ENCODE data around the gene TMCO6. TPM values are rescaled to one million over a fixed set of nuclear protein-coding genes. Genes with fewer than 3 reads are reported as not detected.
"Not testable (repeated sequence)": the region's sequence is repeated elsewhere in the genome, so short reads cannot be mapped to it uniquely, and the experiment has no call there.

The TMCO6 gene
- total RNA-seq, 1 donor from 2014 or later = 127 TPM

DNA sequence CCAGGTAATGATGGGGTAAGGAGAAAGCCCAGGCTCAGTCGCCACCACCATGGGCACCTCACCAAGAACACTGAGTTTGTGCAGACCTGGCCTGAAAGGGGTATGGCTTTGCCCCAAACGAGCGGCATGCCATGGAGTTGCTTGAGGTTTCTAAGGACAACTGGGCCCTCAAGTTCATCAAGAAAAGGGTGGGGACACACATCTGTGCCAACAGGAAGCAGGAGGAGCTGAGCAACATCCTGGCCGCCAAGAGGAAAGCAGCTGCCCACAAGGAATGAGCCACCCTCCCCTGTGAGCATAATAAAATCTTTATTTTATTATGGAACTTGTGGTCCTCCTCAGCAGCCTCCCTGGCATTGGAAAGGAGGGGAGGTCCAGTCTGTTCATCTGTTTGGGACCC is 30.1 kb upstream of the TMCO6 start:
- no peak for DNase-seq (ENCODE audit: low read depth)
- TF ChIP-seq, protein P1, sequence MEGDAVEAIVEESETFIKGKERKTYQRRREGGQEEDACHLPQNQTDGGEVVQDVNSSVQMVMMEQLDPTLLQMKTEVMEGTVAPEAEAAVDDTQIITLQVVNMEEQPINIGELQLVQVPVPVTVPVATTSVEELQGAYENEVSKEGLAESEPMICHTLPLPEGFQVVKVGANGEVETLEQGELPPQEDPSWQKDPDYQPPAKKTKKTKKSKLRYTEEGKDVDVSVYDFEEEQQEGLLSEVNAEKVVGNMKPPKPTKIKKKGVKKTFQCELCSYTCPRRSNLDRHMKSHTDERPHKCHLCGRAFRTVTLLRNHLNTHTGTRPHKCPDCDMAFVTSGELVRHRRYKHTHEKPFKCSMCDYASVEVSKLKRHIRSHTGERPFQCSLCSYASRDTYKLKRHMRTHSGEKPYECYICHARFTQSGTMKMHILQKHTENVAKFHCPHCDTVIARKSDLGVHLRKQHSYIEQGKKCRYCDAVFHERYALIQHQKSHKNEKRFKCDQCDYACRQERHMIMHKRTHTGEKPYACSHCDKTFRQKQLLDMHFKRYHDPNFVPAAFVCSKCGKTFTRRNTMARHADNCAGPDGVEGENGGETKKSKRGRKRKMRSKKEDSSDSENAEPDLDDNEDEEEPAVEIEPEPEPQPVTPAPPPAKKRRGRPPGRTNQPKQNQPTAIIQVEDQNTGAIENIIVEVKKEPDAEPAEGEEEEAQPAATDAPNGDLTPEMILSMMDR (conservative IDR thresholded peaks at IDR 0.05; ENCODE audit: low read depth, low read length) = no peak
- no peak overlapping the region for H3K4me3 ChIP-seq (ENCODE audit: low read depth, low read length)

- no peak overlapping the region for H3K4me3 ChIP-seq (ENCODE audit: low read depth, low read length)
- no peak for DNase-seq (ENCODE audit: low read depth)
- TF ChIP-seq, protein P1 (conservative IDR thresholded peaks at IDR 0.05; ENCODE audit: low read depth, low read length) = no peak
Measured at GRCh38 chr5:140611020-140611521, 28.2 kb upstream of the TMCO6 start.

DNA sequence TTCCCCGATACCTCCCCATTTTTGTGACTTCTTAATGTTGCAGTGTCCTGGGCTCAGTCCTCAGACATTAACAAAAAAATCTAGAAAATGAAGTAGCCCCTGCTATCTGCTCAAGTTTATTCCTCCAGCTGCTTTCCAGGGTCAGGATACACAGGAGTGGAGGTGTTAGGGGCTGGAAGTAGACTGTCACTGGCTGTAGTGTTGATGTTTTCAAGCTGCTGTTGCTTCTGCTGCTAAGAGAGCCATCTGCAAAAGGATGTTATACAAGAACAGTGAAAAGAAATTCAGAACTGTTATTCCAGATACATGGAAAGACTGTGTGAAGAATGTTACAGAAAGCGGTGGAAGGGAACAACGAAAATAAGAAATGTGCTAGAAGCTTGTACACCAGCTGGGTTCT is 16.9 kb upstream of the TMCO6 start:
- no peak for DNase-seq (ENCODE audit: low read depth)
- TF ChIP-seq, protein P1 (conservative IDR thresholded peaks at IDR 0.05; ENCODE audit: low read depth, low read length) = no peak
- H3K4me3 ChIP-seq (ENCODE audit: low read depth, low read length) = no peak overlapping the region

DNA sequence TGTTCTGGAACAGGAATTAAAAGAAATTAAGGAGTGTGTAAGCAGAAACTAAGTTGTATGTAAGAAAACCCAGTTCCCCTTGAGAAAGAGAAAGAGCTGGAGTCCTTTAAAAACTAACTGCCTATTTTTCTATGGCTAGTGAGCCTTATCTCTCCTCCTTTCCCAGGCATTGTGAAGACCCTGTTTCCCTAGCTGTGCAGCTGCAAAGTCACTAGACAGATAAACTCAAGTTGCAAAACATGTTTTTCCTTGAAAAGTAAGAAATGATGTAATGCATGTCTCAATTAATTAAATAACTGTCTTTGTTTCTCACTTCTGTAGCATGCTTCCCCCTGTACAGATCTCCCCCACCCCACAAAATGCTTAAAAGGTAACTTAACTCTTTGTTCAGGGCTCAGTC is 16.2 kb upstream of the TMCO6 start:
- not testable (repeated sequence) for DNase-seq (ENCODE audit: low read depth); H3K4me3 ChIP-seq (ENCODE audit: low read depth, low read length)

DNA sequence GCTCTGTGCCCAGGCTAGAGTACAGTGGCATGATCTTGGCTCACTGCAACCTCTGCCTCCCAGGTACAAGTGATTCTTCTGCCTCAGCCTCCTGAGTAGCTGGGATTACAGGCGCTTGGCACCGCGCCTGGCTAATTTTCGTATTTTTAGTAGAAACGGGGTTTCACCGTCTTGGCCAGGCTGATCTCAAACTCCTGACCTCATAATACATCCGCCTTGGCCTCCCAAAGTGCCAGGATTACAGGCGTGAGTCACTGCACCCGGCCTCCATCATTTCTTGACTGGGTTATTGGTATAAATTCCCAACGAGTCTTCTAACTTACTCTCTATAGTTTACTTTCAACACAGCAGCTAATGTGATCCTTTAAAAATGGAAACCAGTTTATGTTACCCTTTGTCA is 14.4 kb upstream of the TMCO6 start:
- H3K4me3 ChIP-seq (ENCODE audit: low read depth, low read length); DNase-seq (ENCODE audit: low read depth): not testable (repeated sequence)

DNA sequence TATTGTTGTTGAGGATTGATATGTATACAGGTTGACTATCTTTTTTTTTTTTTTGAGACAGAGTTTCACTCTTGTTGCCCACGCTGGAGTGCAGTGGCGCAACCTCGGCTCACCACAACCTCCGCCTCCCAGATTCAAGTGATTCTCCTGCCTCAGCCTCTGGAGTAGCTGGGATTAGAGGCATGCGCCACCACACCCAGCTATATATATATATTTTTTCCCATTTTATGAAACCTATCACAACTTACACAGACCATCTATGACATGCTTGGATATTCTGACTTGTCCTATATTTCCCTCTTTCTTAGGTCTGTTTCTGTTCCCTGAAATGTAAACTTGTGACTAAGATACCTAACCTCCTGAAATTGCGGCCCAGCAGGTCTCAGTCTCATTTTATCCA is 11.3 kb upstream of the TMCO6 start:
- no peak for DNase-seq (ENCODE audit: low read depth)
- TF ChIP-seq, protein P1 (conservative IDR thresholded peaks at IDR 0.05; ENCODE audit: low read depth, low read length) = no peak
- no peak overlapping the region for H3K4me3 ChIP-seq (ENCODE audit: low read depth, low read length)

GRCh38 chr5:140628711-140629110 is 10.5 kb upstream of the TMCO6 start:
- no peak for DNase-seq (ENCODE audit: low read depth)
- no peak overlapping the region for H3K4me3 ChIP-seq (ENCODE audit: low read depth, low read length)
- TF ChIP-seq, protein P1 (conservative IDR thresholded peaks at IDR 0.05; ENCODE audit: low read depth, low read length) = no peak

DNA sequence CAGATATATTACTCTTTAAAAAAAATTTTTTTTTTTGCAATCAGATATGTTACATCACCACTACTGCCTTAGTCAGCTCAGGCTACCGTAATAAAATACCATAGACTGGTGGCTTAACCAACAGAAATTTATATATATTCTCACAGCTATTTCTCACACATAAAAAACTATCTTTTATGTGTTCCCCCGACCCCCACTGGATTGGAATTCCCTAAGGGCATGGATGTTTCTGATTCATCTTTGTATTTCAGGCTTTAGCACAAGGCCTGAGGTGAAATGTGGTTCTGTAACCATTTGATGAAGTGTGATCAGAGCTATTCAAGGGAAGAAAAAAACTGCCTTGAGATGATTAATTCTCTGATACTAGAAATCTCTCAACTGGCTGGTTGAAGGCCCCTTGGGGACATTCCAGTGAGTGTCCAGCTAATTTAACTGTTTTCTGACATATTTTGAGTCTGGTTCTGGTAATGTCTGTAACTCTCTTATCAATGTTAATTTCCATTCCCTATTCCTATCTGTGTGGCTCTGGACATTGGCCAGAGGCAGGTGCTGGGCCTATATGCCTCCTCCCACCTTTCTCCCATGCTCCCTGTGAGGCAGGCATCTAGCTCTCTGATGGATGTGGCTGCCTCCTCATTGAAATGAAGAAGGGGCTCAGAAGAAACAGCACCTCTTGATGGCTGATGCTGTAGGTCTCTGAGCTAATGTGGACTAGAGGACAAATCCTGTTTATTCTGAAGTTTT is 8.8 kb upstream of the TMCO6 start:
- no peak overlapping the region for H3K4me3 ChIP-seq (ENCODE audit: low read depth, low read length)
- TF ChIP-seq, protein P1 (conservative IDR thresholded peaks at IDR 0.05; ENCODE audit: low read depth, low read length) = no peak
- DNase-seq (ENCODE audit: low read depth) = no peak

Data from epithelial cell of proximal tubule (primary cell).